EL (cell line): ENCODE measurements around the gene ATP5MC2.
"Not testable (repeated sequence)": the region's sequence is repeated elsewhere in the genome, so short reads cannot be mapped to it uniquely, and the experiment has no call there.

Experiments used
- DNase-seq: peaks from one replicate; pipeline ENCODE4 v3.0.0-alpha.2; 2016

The ATP5MC2 gene

GRCh38 chr12:53688134-53688533 is 12.3 kb upstream of the ATP5MC2 start:
- DNase-seq = no peak

DNA sequence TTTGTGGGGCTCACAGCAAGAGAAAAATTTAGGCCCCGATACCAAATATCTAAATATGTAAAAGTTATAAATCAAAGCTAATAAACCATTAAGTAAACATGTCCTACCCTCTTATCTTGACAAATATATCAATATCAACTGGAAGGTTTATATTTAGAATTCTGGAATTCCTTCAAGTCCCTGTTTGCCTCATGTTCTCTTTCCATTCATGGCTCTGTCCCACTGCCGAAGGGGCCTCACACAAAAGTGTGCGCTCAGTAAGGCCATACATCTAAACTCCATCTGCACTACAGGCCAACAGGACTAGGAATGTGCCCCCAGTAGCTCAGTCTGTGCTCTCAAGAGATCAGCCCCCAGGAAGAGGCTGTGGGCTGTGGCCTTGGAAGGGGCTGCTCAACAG is 10.6 kb upstream of the ATP5MC2 start:
- no peak for DNase-seq

DNA sequence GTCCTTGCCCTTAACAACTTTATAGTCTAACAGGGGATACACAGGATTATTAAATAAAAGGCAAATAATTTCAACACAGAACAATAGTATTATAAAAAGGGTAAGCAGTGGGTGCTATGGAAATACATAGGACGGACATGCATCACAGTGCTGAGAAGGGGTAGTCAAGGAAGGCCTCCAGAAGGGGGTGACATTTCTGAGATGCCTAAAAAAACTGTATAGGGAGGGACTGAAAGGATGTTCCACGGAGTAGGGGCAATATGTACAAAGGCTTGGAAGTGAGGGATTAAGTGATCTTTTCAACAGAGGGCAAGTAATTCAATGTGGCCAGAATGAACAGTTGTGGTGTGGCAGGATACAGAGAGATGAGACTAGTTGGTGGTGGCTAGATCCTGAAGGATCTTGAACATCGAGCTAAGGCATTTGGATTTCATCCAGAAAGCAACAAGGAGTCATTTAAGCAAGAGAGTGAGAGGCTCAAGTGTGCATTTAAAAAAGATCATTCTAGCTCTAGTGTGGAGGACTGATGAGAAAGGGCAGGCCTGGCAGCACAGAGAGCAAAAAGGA is 8.9 kb upstream of the ATP5MC2 start:
- DNase-seq = no peak

DNA sequence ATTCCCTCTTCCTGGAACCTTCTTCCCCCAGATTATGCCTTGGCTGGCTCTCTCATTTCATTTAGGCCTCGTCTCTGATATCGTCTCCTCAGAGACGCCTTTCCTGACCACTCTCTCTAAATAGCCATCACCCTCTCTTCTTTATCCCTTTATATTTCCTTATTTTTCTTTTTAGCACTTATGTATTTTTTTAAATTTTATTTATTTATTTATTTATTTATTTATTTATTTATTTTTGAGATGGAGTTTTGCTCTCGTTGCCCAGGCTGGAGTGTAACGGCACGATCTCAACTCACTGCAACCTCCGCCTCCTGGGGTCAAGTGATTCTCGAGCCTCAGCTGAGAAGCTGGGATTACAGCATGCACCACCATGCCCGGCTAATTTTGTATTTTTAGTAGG is 8.1 kb upstream of the ATP5MC2 start:
- no peak for DNase-seq

DNA sequence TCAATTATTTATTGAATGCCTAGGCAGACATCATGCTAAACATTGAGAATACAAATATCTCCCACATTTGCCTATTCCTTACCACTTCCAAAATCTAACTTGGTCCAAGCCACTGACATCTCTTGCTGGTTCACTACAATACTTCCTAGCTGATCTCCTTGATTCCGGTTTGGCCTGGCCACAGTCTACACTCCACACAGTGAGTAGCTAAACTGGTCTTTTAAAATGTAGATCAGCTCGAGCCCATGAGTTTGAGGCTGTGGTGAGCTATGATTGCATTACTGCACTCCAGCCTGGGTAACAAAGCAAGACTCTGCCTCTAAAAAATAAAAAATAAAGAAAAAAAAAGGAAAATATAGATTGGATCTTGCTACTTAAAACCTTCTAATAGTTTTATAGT is 7.6 kb upstream of the ATP5MC2 start:
- DNase-seq = no peak

GRCh38 chr12:53680061-53680460 is 4.2 kb upstream of the ATP5MC2 start:
- DNase-seq = not testable (repeated sequence)

DNA sequence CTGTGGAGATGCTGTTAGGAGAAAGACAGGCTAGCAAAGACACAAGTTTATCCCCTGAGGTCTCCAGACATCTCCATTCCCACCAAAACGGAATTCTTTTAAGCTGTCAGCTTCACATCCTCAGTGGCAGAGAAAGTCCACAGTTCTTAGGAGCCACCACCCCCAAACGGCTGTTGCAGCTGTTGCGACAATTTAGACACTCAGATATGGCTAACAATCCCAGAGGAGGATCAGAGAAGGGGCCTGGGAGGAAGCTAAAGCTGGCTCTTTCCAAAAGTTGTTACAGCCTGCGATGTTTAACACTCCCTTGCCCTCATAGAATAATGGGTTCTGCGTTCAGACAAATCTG is 1.9 kb upstream of the ATP5MC2 start:
- DNase-seq = no peak

- peak; percentile 43 for DNase-seq
Measured at GRCh38 chr12:53677016-53677799, 1.3 kb upstream of the ATP5MC2 start.

GRCh38 chr12:53676656-53677015 is 753 bp upstream of the ATP5MC2 start:
- peak; percentile 45 for DNase-seq

- DNase-seq = peak; percentile 23
Measured at GRCh38 chr12:53674977-53675700, 744 bp downstream of the ATP5MC2 start.

DNA sequence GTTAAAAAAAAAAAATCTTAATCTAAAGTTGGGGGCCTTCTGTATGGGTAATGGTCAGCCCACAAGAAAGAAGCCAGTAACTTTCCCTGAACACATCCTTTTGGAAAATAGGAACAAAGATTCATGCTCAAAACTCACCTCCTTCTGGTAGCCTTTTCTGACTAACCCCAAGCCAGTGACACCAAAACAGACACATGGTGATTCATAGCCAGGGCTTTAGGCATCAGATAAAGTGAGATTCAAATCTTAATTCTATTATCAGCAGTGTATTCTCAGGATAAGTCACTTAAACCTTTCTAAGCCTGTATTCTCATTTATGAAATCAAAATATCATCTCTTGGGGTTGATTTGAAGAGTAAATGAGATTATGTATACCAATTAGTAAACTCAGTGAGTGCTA is 4.9 kb downstream of the ATP5MC2 start:
- DNase-seq = no peak

- no peak for DNase-seq
Measured at GRCh38 chr12:53670308-53670707, 5.6 kb downstream of the ATP5MC2 start.

DNA sequence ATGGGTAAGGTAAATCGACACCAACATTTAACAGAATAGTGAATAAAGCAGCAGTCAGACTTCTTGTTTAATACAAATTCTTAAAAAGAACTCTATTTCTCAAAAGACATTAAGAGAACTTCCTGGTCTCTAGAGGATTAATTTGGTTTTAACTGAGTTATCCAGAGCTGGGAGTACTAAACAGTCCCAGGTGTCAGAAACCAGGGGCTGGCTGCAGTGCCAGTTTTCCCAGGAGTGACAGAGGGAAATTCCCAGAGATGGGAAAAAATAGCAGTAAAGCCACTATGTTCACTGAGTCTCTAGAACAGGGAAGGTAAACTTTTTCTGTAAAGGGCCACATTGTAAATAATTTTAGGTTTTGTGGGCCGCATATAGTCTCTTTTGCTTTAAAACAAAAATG is 8.8 kb downstream of the ATP5MC2 start:
- no peak for DNase-seq

DNA sequence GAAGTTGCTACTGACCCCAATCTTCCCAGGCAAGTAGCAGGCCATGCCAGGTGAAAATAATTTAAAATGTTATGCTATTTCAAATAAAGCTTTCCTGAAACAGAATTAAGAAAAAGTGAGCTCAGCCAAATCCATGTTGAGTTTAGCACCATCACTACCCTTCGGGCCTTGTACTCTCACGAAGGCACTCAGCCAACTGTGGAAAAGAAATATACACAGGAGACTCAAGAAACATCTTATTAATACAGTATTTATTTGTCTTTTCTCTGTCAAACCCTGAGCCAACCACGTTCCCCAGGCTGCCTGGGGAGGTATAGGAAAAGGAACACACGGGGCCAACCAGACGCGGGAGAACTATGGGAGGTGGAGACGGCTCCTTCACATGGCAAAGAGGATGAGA is 10.9 kb downstream of the ATP5MC2 start:
- DNase-seq = no peak

- DNase-seq = no peak
Measured at GRCh38 chr12:53664191-53664590, 11.7 kb downstream of the ATP5MC2 start.

DNA sequence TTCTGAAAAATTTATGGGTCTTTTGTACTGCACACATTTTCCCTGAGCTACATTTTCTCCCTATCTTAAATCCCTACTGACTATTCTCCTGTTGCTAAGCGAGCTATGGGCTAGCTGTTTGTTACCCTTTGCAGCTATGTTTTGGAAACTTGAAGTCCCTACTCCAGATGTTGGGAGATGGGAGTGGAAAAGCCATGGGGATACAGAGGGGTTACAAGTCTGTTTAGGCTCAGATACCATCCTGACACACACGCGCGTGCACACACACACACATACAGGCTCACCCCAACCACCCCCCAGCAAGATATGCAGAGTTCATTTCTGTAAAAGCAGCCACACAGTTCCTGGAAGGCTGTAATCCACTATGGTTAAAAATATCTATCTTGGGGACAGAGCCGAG is 15.8 kb downstream of the ATP5MC2 start:
- no peak for DNase-seq

GRCh38 chr12:53659571-53659981 is 16.3 kb downstream of the ATP5MC2 start:
- DNase-seq = no peak

- DNase-seq = no peak
Measured at GRCh38 chr12:53659011-53659551, 16.8 kb downstream of the ATP5MC2 start.

DNA sequence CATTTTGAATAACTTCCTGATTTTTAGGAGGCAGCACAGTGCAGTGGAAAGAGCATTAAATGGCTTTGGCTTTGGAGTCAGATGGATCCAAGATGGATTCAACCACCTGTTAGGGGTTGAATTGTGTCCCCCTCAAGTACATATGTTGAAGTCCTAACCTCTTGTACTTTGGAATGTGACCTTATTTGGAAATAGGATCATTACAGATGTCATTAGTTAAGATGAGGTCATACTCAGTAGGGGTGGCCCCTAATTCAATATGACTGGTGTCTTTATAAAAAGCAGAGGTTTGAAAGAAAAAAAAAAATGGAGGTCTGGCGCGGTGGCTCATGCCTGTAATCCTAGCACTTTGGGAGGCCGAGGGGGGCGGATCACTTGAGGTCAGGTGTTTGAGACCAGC is 18.8 kb downstream of the ATP5MC2 start:
- no peak for DNase-seq

DNA sequence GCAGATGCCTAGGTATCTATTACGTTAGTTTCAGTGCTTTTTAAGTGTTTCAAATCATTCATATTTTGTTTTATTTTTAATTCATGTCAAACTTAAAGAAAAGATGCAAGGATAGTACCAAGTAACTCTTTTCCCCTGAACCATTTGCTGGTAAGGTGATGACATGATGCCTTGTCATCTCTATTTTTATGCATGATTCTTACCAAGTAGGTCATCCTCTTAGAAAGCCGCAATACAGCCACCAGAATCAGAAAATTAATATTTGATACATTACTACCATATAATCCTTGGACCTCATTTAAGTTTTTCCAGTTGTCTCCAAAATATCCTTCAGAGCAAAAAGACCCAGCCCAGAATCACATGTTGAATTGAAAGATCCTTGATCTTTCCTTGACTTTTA is 22.3 kb downstream of the ATP5MC2 start:
- DNase-seq = no peak

- peak; percentile 33 for DNase-seq
Measured at GRCh38 chr12:53652366-53652765, 23.5 kb downstream of the ATP5MC2 start.

DNA sequence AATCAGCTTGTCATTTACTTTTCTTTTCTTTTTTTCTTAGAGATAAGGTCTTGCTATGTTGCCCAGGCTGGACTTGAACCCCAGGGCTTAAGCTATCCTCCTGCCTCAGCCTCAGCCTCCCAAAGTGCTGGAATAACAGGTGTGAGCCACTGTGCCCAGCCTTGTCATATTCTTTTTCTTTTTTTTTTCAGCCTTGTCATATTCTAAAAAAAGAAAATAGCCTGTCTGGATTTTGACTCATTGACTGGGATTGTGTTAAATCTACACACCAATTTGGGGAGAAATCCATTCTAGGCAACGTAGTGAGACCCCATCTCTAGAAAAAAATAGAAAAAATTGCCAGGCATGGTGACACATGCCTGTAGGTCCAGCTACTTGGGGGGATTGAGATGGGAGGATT is 24.1 kb downstream of the ATP5MC2 start:
- DNase-seq = no peak

DNA sequence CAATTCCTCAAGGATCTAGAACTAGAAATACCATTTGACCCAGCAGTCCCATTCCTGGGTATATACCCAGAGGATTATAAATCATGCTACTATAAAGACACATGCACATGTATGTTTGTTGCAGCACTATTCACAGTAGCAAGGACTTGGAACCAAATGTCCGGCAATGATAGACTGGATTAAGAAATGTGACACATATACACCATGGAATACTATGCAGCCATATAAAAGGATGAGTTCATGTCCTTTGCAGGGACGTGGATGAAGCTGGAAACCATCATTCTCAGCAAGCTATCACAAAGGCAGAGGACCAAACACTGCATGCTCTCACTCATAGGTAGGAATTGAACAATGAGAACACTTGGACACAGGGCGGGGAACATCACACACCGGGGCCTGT is 29.6 kb downstream of the ATP5MC2 start:
- not testable (repeated sequence) for DNase-seq

- DNase-seq = no peak
Measured at GRCh38 chr12:53645165-53645564, 30.7 kb downstream of the ATP5MC2 start.
